ENCODE data around the gene ARHGAP26.

Gene ARHGAP26

GRCh38 chr5:143135832-143136551 is 365.8 kb downstream of the ARHGAP26 start:
- Histone ChIP-seq H3K27ac (ENCODE audit: low read depth, low read length) (no peak overlapping the region), H3K4me3 (ENCODE audit: low read length) (no peak overlapping the region), H3F3A (ENCODE audit: control insufficient read depth, insufficient read depth) (no peaks in the 10 kb centered on the region), H3K36me3 (ENCODE audit: control insufficient read depth, low read length) (no peaks in the 10 kb centered on the region), H3K4me2 (ENCODE audit: low read length) (no peak overlapping the region), H3K79me2 (ENCODE audit: control insufficient read depth, low read length) (no peaks in the 10 kb centered on the region), H3K9me3 (ENCODE audit: control insufficient read depth, insufficient read depth, low read length) (no peaks in the 10 kb centered on the region), H3K27me3 (ENCODE audit: control insufficient read depth, low read length) (no peaks in the 10 kb centered on the region), H3K4me1 (ENCODE audit: control insufficient read depth, low read length) (peaks cover 4% of the 10 kb centered on the region), H3K9me2 (replicated peaks; ENCODE audit: control insufficient read depth, low read length) (no peaks in the 10 kb centered on the region), H4K20me1 (ENCODE audit: control insufficient read depth, insufficient read depth, low read depth, low read length) (no peaks in the 10 kb centered on the region)
- no peak for TF ChIP-seq EZH2phosphoT487 (IDR thresholded peaks at IDR 0.05; ENCODE audit: borderline replicate concordance, low read length)
- no peak for TF ChIP-seq CTCF (IDR thresholded peaks at IDR 0.05; ENCODE audit: low read depth, low read length, poor library complexity, severe bottlenecking)

- TF ChIP-seq EZH2phosphoT487 (IDR thresholded peaks at IDR 0.05; ENCODE audit: borderline replicate concordance, low read length) (no peak), CTCF (IDR thresholded peaks at IDR 0.05; ENCODE audit: low read depth, low read length, poor library complexity, severe bottlenecking) (no peak)
- Histone ChIP-seq H3F3A (ENCODE audit: control insufficient read depth, insufficient read depth) (no peaks in the 10 kb centered on the region), H3K9me3 (ENCODE audit: control insufficient read depth, insufficient read depth, low read length) (no peaks in the 10 kb centered on the region), H3K4me2 (ENCODE audit: low read length) (no peak overlapping the region), H3K9me2 (replicated peaks; ENCODE audit: control insufficient read depth, low read length) (no peaks in the 10 kb centered on the region), H3K4me1 (ENCODE audit: control insufficient read depth, low read length) (no peaks in the 10 kb centered on the region), H4K20me1 (ENCODE audit: control insufficient read depth, insufficient read depth, low read depth, low read length) (no peaks in the 10 kb centered on the region), H3K27ac (ENCODE audit: low read depth, low read length) (no peak overlapping the region), H3K79me2 (ENCODE audit: control insufficient read depth, low read length) (no peaks in the 10 kb centered on the region), H3K27me3 (ENCODE audit: control insufficient read depth, low read length) (no peaks in the 10 kb centered on the region), H3K36me3 (ENCODE audit: control insufficient read depth, low read length) (no peaks in the 10 kb centered on the region), H3K4me3 (ENCODE audit: low read length) (no peak overlapping the region)
Measured at GRCh38 chr5:143138839-143139238, 368.7 kb downstream of the ARHGAP26 start.

- H3K27ac ChIP-seq (ENCODE audit: low read depth, low read length): no peak overlapping the region
- H3K4me3 ChIP-seq (ENCODE audit: low read length): no peak overlapping the region
- H3K27me3 ChIP-seq (ENCODE audit: control insufficient read depth, low read length): no peaks in the 10 kb centered on the region
- H3K9me3 ChIP-seq (ENCODE audit: control insufficient read depth, insufficient read depth, low read length): no peaks in the 10 kb centered on the region
- no peaks in the 10 kb centered on the region for H3F3A ChIP-seq (ENCODE audit: control insufficient read depth, insufficient read depth)
- TF ChIP-seq CTCF (IDR thresholded peaks at IDR 0.05; ENCODE audit: low read depth, low read length, poor library complexity, severe bottlenecking) (no peak), EZH2phosphoT487 (IDR thresholded peaks at IDR 0.05; ENCODE audit: borderline replicate concordance, low read length) (no peak)
- no peak overlapping the region for H3K4me2 ChIP-seq (ENCODE audit: low read length)
- no peaks in the 10 kb centered on the region for H3K36me3 ChIP-seq (ENCODE audit: control insufficient read depth, low read length)
- no peaks in the 10 kb centered on the region for H4K20me1 ChIP-seq (ENCODE audit: control insufficient read depth, insufficient read depth, low read depth, low read length)
- H3K79me2 ChIP-seq (ENCODE audit: control insufficient read depth, low read length): no peaks in the 10 kb centered on the region
- no peaks in the 10 kb centered on the region for H3K9me2 ChIP-seq (replicated peaks; ENCODE audit: control insufficient read depth, low read length)
- H3K4me1 ChIP-seq (ENCODE audit: control insufficient read depth, low read length): no peaks in the 10 kb centered on the region
Measured at GRCh38 chr5:143139585-143139984, 369.4 kb downstream of the ARHGAP26 start.

Data from DOHH2 (cell line).